SU-DHL-6 (cell line): ENCODE measurements around the gene NTSR1.

Experiments
- H2AFZ ChIP-seq: fragments of 200-600 bp; sonication (generic); 2 replicates; pipeline ENCODE4 v1.6.1; 2014; ENCODE audit warnings: low read depth, mild to moderate bottlenecking, moderate library complexity, mixed read lengths, antibody characterized with exemption, low read length; ENCODE audit not compliant: severe bottlenecking
- H3F3A ChIP-seq: fragments of 200-600 bp; shearing (Covaris generic); 2 replicates; pipeline ENCODE4 v1.6.0; 2016; ENCODE audit warnings: antibody characterized with exemption, mild to moderate bottlenecking; ENCODE audit not compliant: insufficient read depth
- H3K27ac ChIP-seq: fragments of 200-600 bp; sonication (generic); 2 replicates; pipeline ENCODE4 v1.5.1; 2016; ENCODE audit warnings: low read depth, mild to moderate bottlenecking, low read length, moderate library complexity, mixed read lengths
- H3K27me3 ChIP-seq: fragments of 200-600 bp; sonication (generic), shearing (Covaris generic); 2 replicates; pipeline ENCODE4 v1.6.0; 2014; ENCODE audit warnings: mild to moderate bottlenecking, low read length
- H3K36me3 ChIP-seq: fragments of 200-600 bp; sonication (generic); 2 replicates; pipeline ENCODE4 v1.6.1; 2014; ENCODE audit warnings: mild to moderate bottlenecking, low read length, mixed read lengths
- H3K4me2 ChIP-seq: fragments of 300-600, 200-600 bp; shearing (Covaris generic), sonication (generic); 2 replicates; pipeline ENCODE4 v1.6.0; 2014; ENCODE audit warnings: low read length, low read depth, mild to moderate bottlenecking; ENCODE audit not compliant: poor library complexity, severe bottlenecking
- H3K4me3 ChIP-seq: fragments of 200-600 bp; sonication (generic); 2 replicates; pipeline ENCODE4 v1.5.1; 2014; ENCODE audit warnings: antibody characterized with exemption, low read length, mild to moderate bottlenecking, mixed read lengths; ENCODE audit not compliant: insufficient read depth, poor library complexity, severe bottlenecking
- H3K79me2 ChIP-seq: fragments of 200-600 bp; sonication (generic); 2 replicates; pipeline ENCODE4 v1.6.1; 2014; ENCODE audit warnings: mild to moderate bottlenecking, low read length, moderate library complexity; ENCODE audit not compliant: insufficient read depth
- H3K9ac ChIP-seq: fragments of 200-600 bp; sonication (generic); 2 replicates; pipeline ENCODE4 v1.7.0; 2014; ENCODE audit warnings: mild to moderate bottlenecking, low read length
- H3K9me2 ChIP-seq: fragments of 200-600 bp; sonication (generic); replicated peaks from 2 replicates; pipeline ENCODE4 v1.6.1; 2014; ENCODE audit warnings: low read length; ENCODE audit not compliant: insufficient read depth
- H3K9me3 ChIP-seq: fragments of 200-600 bp; sonication (generic); 2 replicates; pipeline ENCODE4 v1.6.1; 2014; ENCODE audit warnings: low read length, mixed read lengths; ENCODE audit not compliant: insufficient read depth
- H4K20me1 ChIP-seq: fragments of 200-600 bp; sonication (generic); 2 replicates; pipeline ENCODE4 v1.6.1; 2014; ENCODE audit warnings: low read depth, mild to moderate bottlenecking, antibody characterized with exemption, low read length, moderate library complexity, mixed read lengths
- CTCF ChIP-seq: fragments of 200-600 bp; sonication (generic); IDR thresholded peaks from one replicate; pipeline ENCODE4 v1.5.1; 2017; ENCODE audit warnings: antibody characterized with exemption, mild to moderate bottlenecking, low read length, moderate library complexity; ENCODE audit not compliant: insufficient read depth, poor library complexity, severe bottlenecking
- EZH2phosphoT487 ChIP-seq: fragments of 200-600 bp; sonication (generic), shearing (Covaris generic); conservative IDR thresholded peaks from 2 replicates; pipeline ENCODE4 v1.6.1; 2018; ENCODE audit warnings: mild to moderate bottlenecking, antibody characterized with exemption, low read length, moderate library complexity, mixed read lengths

The NTSR1 gene

GRCh38 chr20:62772619-62772989 lies 64.0 kb downstream of the NTSR1 start:
- Histone ChIP-seq H3K9me2 (no peaks in the 10 kb centered on the region), H3K9me3 (no peaks in the 10 kb centered on the region), H2AFZ (no peak overlapping the region), H3K79me2 (no peaks in the 10 kb centered on the region), H3K27me3 (no peaks in the 10 kb centered on the region), H3K36me3 (no peaks in the 10 kb centered on the region), H4K20me1 (no peaks in the 10 kb centered on the region), H3K27ac (no peak overlapping the region), H3K4me3 (no peak overlapping the region), H3F3A (no peaks in the 10 kb centered on the region), H3K4me2 (no peak overlapping the region), H3K9ac (no peak overlapping the region)
- TF ChIP-seq EZH2phosphoT487, result no peak
- no peak for TF ChIP-seq CTCF

- Histone ChIP-seq H3F3A (no peaks in the 10 kb centered on the region), H2AFZ (no peak overlapping the region), H3K9me2 (no peaks in the 10 kb centered on the region), H3K9me3 (no peaks in the 10 kb centered on the region), H3K4me2 (no peak overlapping the region), H3K79me2 (no peaks in the 10 kb centered on the region), H3K4me3 (no peak overlapping the region), H3K27me3 (no peaks in the 10 kb centered on the region), H3K27ac (no peak overlapping the region), H3K36me3 (no peaks in the 10 kb centered on the region), H4K20me1 (no peaks in the 10 kb centered on the region), H3K9ac (no peak overlapping the region)
- no peak for TF ChIP-seq EZH2phosphoT487
- TF ChIP-seq CTCF, result no peak
Measured at GRCh38 chr20:62772990-62773844, 64.6 kb downstream of the NTSR1 start.

- H3K4me2 ChIP-seq, result no peak overlapping the region
- H2AFZ ChIP-seq, result no peak overlapping the region
- H3K27me3 ChIP-seq, result no peaks in the 10 kb centered on the region
- H3K9me3 ChIP-seq, result no peaks in the 10 kb centered on the region
- no peaks in the 10 kb centered on the region for H3K36me3 ChIP-seq
- TF ChIP-seq EZH2phosphoT487 (no peak), CTCF (no peak)
- H3K27ac ChIP-seq, result no peak overlapping the region
- H3K9me2 ChIP-seq, result no peaks in the 10 kb centered on the region
- H4K20me1 ChIP-seq, result no peaks in the 10 kb centered on the region
- no peak overlapping the region for H3K4me3 ChIP-seq
- H3K9ac ChIP-seq, result no peak overlapping the region
- no peaks in the 10 kb centered on the region for H3K79me2 ChIP-seq
- H3F3A ChIP-seq, result no peaks in the 10 kb centered on the region
Measured at GRCh38 chr20:62773845-62774714, 65.4 kb downstream of the NTSR1 start.
